Measurements from ENCODE around the gene CPE. TPM values are rescaled to one million over a fixed set of nuclear protein-coding genes. Genes with fewer than 3 reads are reported as not detected.
A peak's percentile ranks its signal among the peaks of the same experiment; 100 is the strongest.

CPE gene
- total RNA-seq, 1 donor from 2014 or later: 43.6 TPM

GRCh38 chr4:165532976-165533375 lies 154.2 kb downstream of the CPE start:
- Histone ChIP-seq H3K9ac (no peak overlapping the region), H3K79me2 (ENCODE audit: low read depth) (no peaks in the 10 kb centered on the region), H3K27me3 (no peaks in the 10 kb centered on the region), H4K20me1 (ENCODE audit: low read depth) (no peaks in the 10 kb centered on the region), H3K9me3 (ENCODE audit: low read depth) (no peaks in the 10 kb centered on the region), H2AFZ (replicated peaks) (no peak overlapping the region), H3F3A (ENCODE audit: low read depth) (no peaks in the 10 kb centered on the region), H3K4me2 (no peak overlapping the region), H3K4me1 (peaks cover 7% of the 10 kb centered on the region), H3K4me3 (no peak overlapping the region), H3K27ac (no peak overlapping the region), H3K36me3 (no peaks in the 10 kb centered on the region)
- peak overlapping the region; percentile 54 for H3K27ac Mint-ChIP-seq
- TF ChIP-seq EZH2 (IDR thresholded peaks at IDR 0.05) (no peak), EZH2phosphoT487 (IDR thresholded peaks at IDR 0.05) (no peak), CTCF (IDR thresholded peaks at IDR 0.05) (no peak)
- H3K4me3 Mint-ChIP-seq: no peak overlapping the region
- DNase-seq (ENCODE audit: low spot score): peak; percentile 36
- no peaks in the 10 kb centered on the region for H3K27me3 Mint-ChIP-seq (ENCODE audit: insufficient read depth, low read depth)
- H3K36me3 Mint-ChIP-seq: no peaks in the 10 kb centered on the region
- H3K9me3 Mint-ChIP-seq: no peaks in the 10 kb centered on the region
- peaks cover 13% of the 10 kb centered on the region for H3K4me1 Mint-ChIP-seq

- Mint-ChIP-seq H3K4me1 (peaks cover 13% of the 10 kb centered on the region), H3K27ac (no peak overlapping the region), H3K9me3 (peaks cover 3% of the 10 kb centered on the region), H3K36me3 (no peaks in the 10 kb centered on the region), H3K27me3 (ENCODE audit: insufficient read depth, low read depth) (no peaks in the 10 kb centered on the region), H3K4me3 (no peak overlapping the region)
- Histone ChIP-seq H3K9ac (no peak overlapping the region), H3K4me1 (peaks cover 7% of the 10 kb centered on the region), H4K20me1 (ENCODE audit: low read depth) (no peaks in the 10 kb centered on the region), H3K27me3 (no peaks in the 10 kb centered on the region), H3K9me3 (ENCODE audit: low read depth) (no peaks in the 10 kb centered on the region), H3K4me2 (no peak overlapping the region), H3K36me3 (no peaks in the 10 kb centered on the region), H3K79me2 (ENCODE audit: low read depth) (no peaks in the 10 kb centered on the region), H3K4me3 (no peak overlapping the region), H3K27ac (no peak overlapping the region), H2AFZ (replicated peaks) (no peak overlapping the region), H3F3A (ENCODE audit: low read depth) (peaks cover 14% of the 10 kb centered on the region)
- no peak for TF ChIP-seq EZH2 (IDR thresholded peaks at IDR 0.05)
- no peak for TF ChIP-seq EZH2phosphoT487 (IDR thresholded peaks at IDR 0.05)
- peak; percentile 81 for TF ChIP-seq CTCF (IDR thresholded peaks at IDR 0.05)
- DNase-seq (ENCODE audit: low spot score): peak; percentile 73
These were observed 158.3 kb downstream of the CPE start for GRCh38 chr4:165537028-165537648.

GRCh38 chr4:165539801-165540200 lies 161.0 kb downstream of the CPE start:
- no peaks in the 10 kb centered on the region for H3K36me3 ChIP-seq
- Mint-ChIP-seq H3K36me3 (no peaks in the 10 kb centered on the region), H3K9me3 (peaks cover 3% of the 10 kb centered on the region), H3K4me3 (no peak overlapping the region), H3K27ac (no peak overlapping the region), H3K27me3 (ENCODE audit: insufficient read depth, low read depth) (no peaks in the 10 kb centered on the region), H3K4me1 (no peaks in the 10 kb centered on the region)
- no peak overlapping the region for H3K4me3 ChIP-seq
- H4K20me1 ChIP-seq (ENCODE audit: low read depth): no peaks in the 10 kb centered on the region
- DNase-seq (ENCODE audit: low spot score): no peak
- H3K27ac ChIP-seq: no peak overlapping the region
- no peak overlapping the region for H3K4me2 ChIP-seq
- H3F3A ChIP-seq (ENCODE audit: low read depth): peaks cover 15% of the 10 kb centered on the region
- H3K79me2 ChIP-seq (ENCODE audit: low read depth): no peaks in the 10 kb centered on the region
- H3K4me1 ChIP-seq: no peaks in the 10 kb centered on the region
- H3K9me3 ChIP-seq (ENCODE audit: low read depth): no peaks in the 10 kb centered on the region
- no peaks in the 10 kb centered on the region for H3K27me3 ChIP-seq
- H3K9ac ChIP-seq: no peak overlapping the region
- no peak overlapping the region for H2AFZ ChIP-seq (replicated peaks)
- TF ChIP-seq CTCF (IDR thresholded peaks at IDR 0.05) (no peak), EZH2phosphoT487 (IDR thresholded peaks at IDR 0.05) (no peak), EZH2 (IDR thresholded peaks at IDR 0.05) (no peak)
